ENCODE results near the gene ENTR1.

DNA sequence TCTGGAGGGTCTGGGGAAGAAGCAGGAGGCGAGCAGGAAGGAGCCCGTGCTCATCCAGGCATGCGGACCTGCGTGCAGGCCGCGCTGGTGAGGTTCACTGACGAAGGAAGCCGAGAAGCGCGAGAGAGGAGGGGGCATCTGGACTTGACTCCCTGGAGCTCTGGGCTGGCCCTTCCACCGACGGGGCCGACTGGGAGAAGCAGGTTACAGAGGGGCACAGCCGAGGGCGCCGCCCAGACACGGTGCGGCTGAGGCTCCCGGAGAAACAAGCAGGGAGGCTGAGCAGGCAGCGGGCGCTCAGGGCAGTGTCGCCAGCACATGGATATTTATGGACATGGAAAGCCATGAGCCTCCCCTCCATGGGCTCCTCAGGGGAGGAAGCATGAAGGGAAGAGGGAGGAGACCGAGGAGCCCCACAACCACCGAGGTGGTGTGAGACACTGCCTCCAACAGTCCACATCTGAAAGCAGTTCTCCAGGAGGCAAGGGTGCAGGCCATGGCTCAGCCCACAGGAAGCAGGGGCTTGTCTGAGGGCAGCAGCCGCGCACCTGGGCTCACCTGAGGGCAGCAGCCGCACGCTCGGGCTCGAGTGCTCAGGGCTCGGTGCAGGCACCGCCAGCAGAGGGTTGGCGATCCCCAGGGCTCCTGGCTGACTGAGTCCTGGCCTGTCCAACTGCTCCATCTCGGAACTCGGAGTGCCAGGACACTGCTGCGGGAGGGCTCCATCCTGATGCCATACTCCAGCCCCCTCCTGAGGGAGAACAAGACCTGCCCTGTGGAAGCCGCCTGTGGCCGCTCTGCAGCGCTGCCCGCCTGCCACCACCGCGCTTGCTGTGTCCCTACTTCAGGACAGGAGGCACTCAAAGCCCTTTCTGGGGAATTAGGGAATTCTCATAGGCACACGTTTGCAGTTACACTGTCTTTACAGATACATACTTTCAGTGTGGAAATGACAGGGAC, 44.9 kb upstream of the ENTR1 start:
- TF ChIP-seq, protein P1, sequence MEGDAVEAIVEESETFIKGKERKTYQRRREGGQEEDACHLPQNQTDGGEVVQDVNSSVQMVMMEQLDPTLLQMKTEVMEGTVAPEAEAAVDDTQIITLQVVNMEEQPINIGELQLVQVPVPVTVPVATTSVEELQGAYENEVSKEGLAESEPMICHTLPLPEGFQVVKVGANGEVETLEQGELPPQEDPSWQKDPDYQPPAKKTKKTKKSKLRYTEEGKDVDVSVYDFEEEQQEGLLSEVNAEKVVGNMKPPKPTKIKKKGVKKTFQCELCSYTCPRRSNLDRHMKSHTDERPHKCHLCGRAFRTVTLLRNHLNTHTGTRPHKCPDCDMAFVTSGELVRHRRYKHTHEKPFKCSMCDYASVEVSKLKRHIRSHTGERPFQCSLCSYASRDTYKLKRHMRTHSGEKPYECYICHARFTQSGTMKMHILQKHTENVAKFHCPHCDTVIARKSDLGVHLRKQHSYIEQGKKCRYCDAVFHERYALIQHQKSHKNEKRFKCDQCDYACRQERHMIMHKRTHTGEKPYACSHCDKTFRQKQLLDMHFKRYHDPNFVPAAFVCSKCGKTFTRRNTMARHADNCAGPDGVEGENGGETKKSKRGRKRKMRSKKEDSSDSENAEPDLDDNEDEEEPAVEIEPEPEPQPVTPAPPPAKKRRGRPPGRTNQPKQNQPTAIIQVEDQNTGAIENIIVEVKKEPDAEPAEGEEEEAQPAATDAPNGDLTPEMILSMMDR (conservative IDR thresholded peaks at IDR 0.05), result no peak
- TF ChIP-seq ZFX (IDR thresholded peaks at IDR 0.05), result no peak

All from C4-2B (cell line).